GM19035 (cell line): ENCODE data around the gene U2AF2.

Source experiments
- ATAC-seq: cut with Tn5 transposase; IDR thresholded peaks from one replicate; pipeline ENCODE4 v1.9.1; 2021; ENCODE audit not compliant: unreplicated experiment

The U2AF2 gene

GRCh38 chr19:55688422-55689218 is 33.8 kb downstream of the U2AF2 start:
- no peak for ATAC-seq

- ATAC-seq, result no peak
These were observed 34.7 kb downstream of the U2AF2 start for GRCh38 chr19:55689411-55690108.

GRCh38 chr19:55690109-55690768 is 35.4 kb downstream of the U2AF2 start:
- no peak for ATAC-seq

- no peak for ATAC-seq
These were observed 36.1 kb downstream of the U2AF2 start for GRCh38 chr19:55690769-55691545.

GRCh38 chr19:55691561-55692481 is 37.0 kb downstream of the U2AF2 start:
- ATAC-seq, result no peak

GRCh38 chr19:55692681-55693081 is 37.8 kb downstream of the U2AF2 start:
- ATAC-seq, result no peak

- ATAC-seq, result no peak
These were observed 38.6 kb downstream of the U2AF2 start for GRCh38 chr19:55693336-55693974.

GRCh38 chr19:55694241-55694655 is 39.4 kb downstream of the U2AF2 start:
- ATAC-seq, result no peak

- ATAC-seq, result no peak
These were observed 40.0 kb downstream of the U2AF2 start for GRCh38 chr19:55694656-55695491.

- ATAC-seq, result no peak
These were observed 40.9 kb downstream of the U2AF2 start for GRCh38 chr19:55695511-55696290.

- ATAC-seq, result no peak
These were observed 41.6 kb downstream of the U2AF2 start for GRCh38 chr19:55696301-55697068.

GRCh38 chr19:55697069-55697440 is 42.2 kb downstream of the U2AF2 start:
- no peak for ATAC-seq

- ATAC-seq, result no peak
These were observed 42.9 kb downstream of the U2AF2 start for GRCh38 chr19:55697698-55698097.

- no peak for ATAC-seq
These were observed 43.4 kb downstream of the U2AF2 start for GRCh38 chr19:55698256-55698655.

GRCh38 chr19:55699221-55699620 is 44.4 kb downstream of the U2AF2 start:
- no peak for ATAC-seq

- no peak for ATAC-seq
These were observed 46.0 kb downstream of the U2AF2 start for GRCh38 chr19:55700813-55701212.

GRCh38 chr19:55702131-55702627 is 47.3 kb downstream of the U2AF2 start:
- ATAC-seq, result no peak
